ENCODE measurements around the gene THSD7A. TPM values are rescaled to one million over a fixed set of nuclear protein-coding genes. Genes with fewer than 3 reads are reported as not detected.

Gene THSD7A
- total and polyA plus RNA-seq, 9 of the 15 experiments (the other 6 are each of a cell fraction or from before 2014, with no cell fraction given) = 0.01 to 0.02 TPM; not detected in 7

GRCh38 chr7:11699666-11700065, 132.3 kb downstream of the THSD7A start:
- POLR2A ChIA-PET = no interaction called here

More at GRCh38 chr7:11699666-11700065, 132.3 kb downstream of the THSD7A start:
- no peak overlapping the region for H3K4me3 ChIP-seq
- no peaks in the 10 kb centered on the region for H3K27me3 ChIP-seq (ENCODE audit: control insufficient read depth in 2 of 2, insufficient read depth in 2 of 2, low read length in 2 of 2)
- WGBS (ENCODE audit: insufficient coverage, low coverage, missing lambda C conversion rate) = 0% methylated on average over 5 of the region's 5 CpGs
- DNase-seq (ENCODE audit: extremely low read depth in 1 of 4, low spot score in 3 of 4) (no peak), ATAC-seq (no peak), FAIRE-seq (no peak)
- no peak overlapping the region for H3K9ac ChIP-seq (ENCODE audit: insufficient read depth in 1 of 2, low read depth in 2 of 2, low read length in 2 of 2)
- no peaks in the 10 kb centered on the region for H3K9me1 ChIP-seq (ENCODE audit: control insufficient read depth, insufficient read depth, low read length)
- 0 out of 2 replicates have a peak, but pooled peaks cover 2% of the 10 kb centered on the region for H3K9me3 ChIP-seq (replicated peaks; ENCODE audit: control insufficient read depth, insufficient read depth, low read depth, low read length)
- CTCF ChIA-PET (ENCODE audit: low intra/inter-chr PET ratio) = no interaction called here
- no peaks in the 10 kb centered on the region for H3K36me3 ChIP-seq (ENCODE audit: control insufficient read depth, insufficient read depth, low read length)
- TF ChIP-seq CGGBP1 (CRISPR knock-in tag; IDR thresholded peaks at IDR 0.05) (no peak), ZNF316 (IDR thresholded peaks at IDR 0.05) (no peak), ARNT (IDR thresholded peaks at IDR 0.05) (no peak), ZNF347 (CRISPR knock-in tag; IDR thresholded peaks at IDR 0.05; ENCODE audit: low read depth) (no peak), THAP12 (CRISPR knock-in tag; IDR thresholded peaks at IDR 0.05) (no peak), HNRNPUL1 (IDR thresholded peaks at IDR 0.05; ENCODE audit: low read length) (no peak), VEZF1 (CRISPR knock-in tag; IDR thresholded peaks at IDR 0.05) (no peak), SRSF7 (optimal IDR thresholded peaks at IDR 0.05; ENCODE audit: low read depth, low read length) (no peak), EZH2 (IDR thresholded peaks at IDR 0.05; ENCODE audit: borderline replicate concordance, low read depth, low read length) (no peak), SPI1 (IDR thresholded peaks at IDR 0.05; ENCODE audit: borderline replicate concordance, low read depth, low read length) (no peak), GABPB2 (CRISPR knock-in tag; conservative IDR thresholded peaks at IDR 0.05) (no peak), ARID3B (CRISPR knock-in tag; IDR thresholded peaks at IDR 0.05; ENCODE audit: borderline replicate concordance) (no peak), ZNF384 (IDR thresholded peaks at IDR 0.05; ENCODE audit: low read depth, low read length) (no peak), ZBTB33 (CRISPR knock-in tag; IDR thresholded peaks at IDR 0.05) (no peak)
- H4K20me1 ChIP-seq (replicated peaks; ENCODE audit: control insufficient read depth, insufficient read depth, low read length) = no peaks in the 10 kb centered on the region
- BruUV-seq (replicated peaks) = no TSS peak
- H2AFZ ChIP-seq (ENCODE audit: low read depth, low read length) = no peak overlapping the region
- intact Hi-C loops (cut with micrococcal nuclease) = no loop called here
- H3K4me2 ChIP-seq (ENCODE audit: insufficient read depth, low read length) = no peak overlapping the region
- in situ Hi-C loops (cut with MboI) = no loop called here
- H3K4me1 ChIP-seq (replicated peaks in 1 of 2; ENCODE audit: control insufficient read depth in 2 of 2, insufficient read depth in 2 of 2, low read length in 2 of 2) = no peaks in the 10 kb centered on the region
- no peak overlapping the region for H3K27ac ChIP-seq (ENCODE audit: extremely low read depth, low read depth, low read length)
- H3K79me2 ChIP-seq (ENCODE audit: control insufficient read depth, insufficient read depth, low read length) = no peaks in the 10 kb centered on the region
